Activated naive CD4-positive, alpha-beta T cell treated with anti-CD3 and anti-CD28 coated beads for 36 hours (primary cell): ENCODE measurements around the gene SLITRK3. TPM values are rescaled to one million over a fixed set of nuclear protein-coding genes. Genes with fewer than 3 reads are reported as not detected.

Source experiments
- CTCF ChIA-PET: fragments of 350-600 bp; sonication (Branson Sonifier 250); formaldehyde crosslinking; loops from one replicate; lab custom pipeline; 2021; ENCODE audit warnings: antibody characterized with exemption; lab: Charles Lee
- DNase-seq: peaks from one replicate; pipeline ENCODE4 v3.0.0-alpha.2; 2020
- H3K27ac Mint-ChIP-seq: one replicate; pipeline ENCODE4 v1.8.0; 2021; ENCODE audit warnings: mild to moderate bottlenecking, mixed read lengths
- H3K27me3 Mint-ChIP-seq: one replicate; pipeline ENCODE4 v1.8.0; 2021; ENCODE audit warnings: low read depth, mixed read lengths
- H3K36me3 Mint-ChIP-seq: one replicate; pipeline ENCODE4 v1.8.0; 2021; ENCODE audit warnings: low read depth, mixed read lengths
- H3K4me1 Mint-ChIP-seq: one replicate; pipeline ENCODE4 v1.8.0; 2021; ENCODE audit warnings: low read depth, mixed read lengths
- H3K4me3 Mint-ChIP-seq: one replicate; pipeline ENCODE4 v1.8.0; 2021; ENCODE audit warnings: mild to moderate bottlenecking, moderate library complexity, mixed read lengths
- H3K9me3 Mint-ChIP-seq: one replicate; pipeline ENCODE4 v1.8.0; 2021; ENCODE audit warnings: mixed read lengths
- intact Hi-C: fragments of 100-400 bp; cut with micrococcal nuclease; formaldehyde crosslinking; loops from one replicate; pipeline ENCODE4 v1.15.1; 2023
- total RNA-seq, 2 experiments: library from RNA; stranded (reverse); gene quantifications; one replicate each; pipeline ENCODE4 v1.2.3, GENCODE V29; 2021

The SLITRK3 gene
- total RNA-seq, 2 experiments from 2014 or later: not detected

- Mint-ChIP-seq H3K4me1 (peaks cover 5% of the 10 kb centered on the region), H3K36me3 (no peaks in the 10 kb centered on the region), H3K9me3 (no peaks in the 10 kb centered on the region), H3K27ac (no peak overlapping the region), H3K4me3 (no peak overlapping the region), H3K27me3 (peaks cover 30% of the 10 kb centered on the region)
- intact Hi-C loops: no loop called here
- DNase-seq: no peak
- CTCF ChIA-PET: no interaction called here
Observed at GRCh38 chr3:165201964-165202363, 5.8 kb upstream of the SLITRK3 start.

- no peaks in the 10 kb centered on the region for H3K36me3 Mint-ChIP-seq
- no peak overlapping the region for H3K4me3 Mint-ChIP-seq
- H3K9me3 Mint-ChIP-seq: no peaks in the 10 kb centered on the region
- CTCF ChIA-PET: no interaction called here
- H3K4me1 Mint-ChIP-seq: peaks cover 24% of the 10 kb centered on the region
- intact Hi-C loops: no loop called here
- no peak overlapping the region for H3K27ac Mint-ChIP-seq
- DNase-seq: no peak
- peaks cover 53% of the 10 kb centered on the region for H3K27me3 Mint-ChIP-seq
Observed at GRCh38 chr3:165197481-165197800, 1.3 kb upstream of the SLITRK3 start.

- peak overlapping the region; percentile 4 for H3K4me3 Mint-ChIP-seq
- CTCF ChIA-PET: no interaction called here
- no peak overlapping the region for H3K27ac Mint-ChIP-seq
Observed at GRCh38 chr3:165196577-165197480, 645 bp upstream of the SLITRK3 start.

DNA sequence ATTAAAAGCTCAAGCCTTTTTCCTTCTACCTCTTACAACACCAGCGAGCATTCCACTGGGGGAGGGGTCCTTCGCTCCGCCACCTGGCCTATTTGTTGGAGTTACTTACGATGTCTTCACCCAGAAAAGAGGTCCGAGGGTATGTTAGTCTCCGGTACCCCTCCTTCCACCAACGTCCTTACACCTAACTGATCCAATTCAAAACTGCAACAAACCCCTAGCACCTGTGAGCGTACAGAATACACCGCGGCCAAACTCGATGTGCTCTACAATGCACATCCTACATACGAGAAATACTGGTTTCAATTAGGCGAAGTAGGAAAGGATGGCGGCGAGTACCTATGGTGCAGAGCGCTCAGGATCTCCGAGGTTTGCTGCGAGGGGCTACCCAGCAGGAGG, 944 bp downstream of the SLITRK3 start:
- H3K4me1 Mint-ChIP-seq: peaks cover 24% of the 10 kb centered on the region
- no peaks in the 10 kb centered on the region for H3K36me3 Mint-ChIP-seq
- H3K27ac Mint-ChIP-seq: no peak overlapping the region
- no peaks in the 10 kb centered on the region for H3K9me3 Mint-ChIP-seq
- no peak for DNase-seq
- intact Hi-C loops: no loop called here
- H3K4me3 Mint-ChIP-seq: peak overlapping the region; percentile 18
- peaks cover 67% of the 10 kb centered on the region for H3K27me3 Mint-ChIP-seq
- CTCF ChIA-PET: interaction anchor here (0.6 to 2.4 kb wide), 3 partner anchors 9 to 1004 kb away, joined by 3 to 11 read pairs (median 3); no protein-coding TSS in a partner anchor

More at GRCh38 chr3:165196577-165197480, 645 bp upstream of the SLITRK3 start:
- Mint-ChIP-seq H3K9me3 (no peaks in the 10 kb centered on the region), H3K27me3 (peaks cover 56% of the 10 kb centered on the region), H3K36me3 (no peaks in the 10 kb centered on the region), H3K4me1 (peaks cover 24% of the 10 kb centered on the region)
- DNase-seq: no peak
- intact Hi-C loops: no loop called here

DNA sequence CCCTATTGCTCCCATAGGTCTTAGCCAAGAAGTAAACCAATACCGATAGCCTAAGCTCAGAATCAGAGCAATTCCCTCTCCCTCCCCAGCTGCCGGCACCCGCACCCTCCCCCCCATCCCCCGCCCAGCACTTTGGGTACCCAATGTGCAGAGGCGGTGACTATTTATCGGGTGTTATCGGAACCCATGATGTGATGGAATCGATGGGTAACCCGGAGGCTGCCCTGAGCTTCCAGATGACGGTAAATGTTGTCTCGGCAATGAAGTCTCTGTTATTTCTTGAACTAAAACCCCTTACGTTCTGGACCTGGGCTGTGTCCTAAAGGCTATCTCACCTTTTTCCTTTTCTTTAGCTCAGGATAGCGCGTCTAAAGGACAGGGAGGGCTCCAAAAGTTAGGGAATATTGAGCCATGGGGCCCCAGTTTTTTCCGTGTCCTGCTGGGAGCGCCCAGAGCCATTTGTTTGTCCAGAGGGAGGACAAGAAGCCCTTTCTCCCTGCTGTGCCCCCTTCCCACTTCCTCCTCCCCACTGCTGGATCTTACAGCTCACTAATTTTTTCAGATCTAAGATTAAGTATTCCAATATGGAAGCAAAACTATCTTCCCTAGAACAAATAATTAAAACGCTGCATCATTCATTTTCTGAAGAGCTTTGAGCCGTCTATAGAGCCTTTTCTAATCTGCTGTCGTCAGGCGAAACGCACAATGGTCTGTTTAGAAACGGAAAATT, 1.5 kb downstream of the SLITRK3 start:
- peaks cover 24% of the 10 kb centered on the region for H3K4me1 Mint-ChIP-seq
- intact Hi-C loops: no loop called here
- H3K27me3 Mint-ChIP-seq: peaks cover 67% of the 10 kb centered on the region
- H3K4me3 Mint-ChIP-seq: no peak overlapping the region
- H3K36me3 Mint-ChIP-seq: no peaks in the 10 kb centered on the region
- H3K27ac Mint-ChIP-seq: no peak overlapping the region
- H3K9me3 Mint-ChIP-seq: no peaks in the 10 kb centered on the region
- DNase-seq: no peak
- CTCF ChIA-PET: interaction anchor here (2.4 kb wide), 1 partner anchor 12 kb away, joined by 11 read pairs; no protein-coding TSS in a partner anchor

DNA sequence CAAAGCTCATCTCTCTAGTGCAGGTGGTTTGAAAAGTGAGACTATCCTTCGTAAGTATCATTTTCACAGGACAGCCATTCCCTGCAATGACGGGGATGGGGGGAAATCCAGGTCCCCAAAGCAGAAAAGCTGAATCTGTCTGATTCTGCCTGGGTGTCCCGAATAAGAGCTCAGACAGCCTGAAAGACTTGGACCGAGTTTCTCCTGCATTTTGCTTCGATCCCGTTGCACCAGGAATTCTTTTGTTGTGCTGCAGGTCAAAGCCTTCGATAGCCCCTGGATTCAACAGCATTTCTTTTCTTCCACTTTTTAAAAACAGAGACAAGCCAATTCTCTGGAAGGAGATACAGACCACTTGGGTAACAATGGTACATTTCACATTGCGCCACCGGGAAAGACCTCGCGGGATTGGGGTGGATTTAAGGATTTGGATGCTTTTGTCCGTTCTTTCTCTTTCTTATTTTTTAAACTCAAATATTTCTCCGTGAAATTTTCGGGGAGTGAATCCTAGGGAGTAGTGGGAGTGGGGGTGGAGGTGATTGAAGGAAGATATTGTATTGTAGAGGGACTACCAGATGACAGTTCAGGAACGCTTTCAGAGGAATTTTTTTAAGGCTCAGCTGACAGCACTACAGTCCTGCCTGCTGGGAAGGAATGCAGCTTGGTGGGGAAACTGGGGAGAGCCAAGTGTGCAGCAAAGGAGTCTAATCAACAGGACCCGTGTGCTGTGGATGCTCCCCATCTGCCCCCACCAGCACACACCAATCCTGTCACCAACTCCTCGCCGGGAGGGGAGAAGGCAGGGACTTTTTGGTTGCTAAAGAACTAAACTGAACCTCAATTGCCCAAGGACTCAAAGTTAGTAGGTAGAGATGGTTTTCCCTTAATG, 2.6 kb downstream of the SLITRK3 start:
- Mint-ChIP-seq H3K27ac (no peak overlapping the region), H3K9me3 (no peaks in the 10 kb centered on the region), H3K4me1 (peaks cover 24% of the 10 kb centered on the region), H3K27me3 (peaks cover 66% of the 10 kb centered on the region), H3K4me3 (no peak overlapping the region), H3K36me3 (no peaks in the 10 kb centered on the region)
- no peak for DNase-seq
- intact Hi-C loops: no loop called here
- CTCF ChIA-PET: interaction anchor here (2.4 kb wide), 1 partner anchor 13 kb away, joined by 11 read pairs; no protein-coding TSS in a partner anchor

GRCh38 chr3:165192610-165193192, 3.5 kb downstream of the SLITRK3 start:
- CTCF ChIA-PET: interaction anchor here (0.6 kb wide), 1 partner anchor 17 kb away, joined by 5 read pairs; no protein-coding TSS in a partner anchor
- intact Hi-C loops: no loop called here
- H3K4me1 Mint-ChIP-seq: peaks cover 24% of the 10 kb centered on the region
- no peak overlapping the region for H3K27ac Mint-ChIP-seq
- H3K4me3 Mint-ChIP-seq: no peak overlapping the region
- no peak for DNase-seq
- peaks cover 61% of the 10 kb centered on the region for H3K27me3 Mint-ChIP-seq
- H3K36me3 Mint-ChIP-seq: no peaks in the 10 kb centered on the region
- H3K9me3 Mint-ChIP-seq: no peaks in the 10 kb centered on the region

DNA sequence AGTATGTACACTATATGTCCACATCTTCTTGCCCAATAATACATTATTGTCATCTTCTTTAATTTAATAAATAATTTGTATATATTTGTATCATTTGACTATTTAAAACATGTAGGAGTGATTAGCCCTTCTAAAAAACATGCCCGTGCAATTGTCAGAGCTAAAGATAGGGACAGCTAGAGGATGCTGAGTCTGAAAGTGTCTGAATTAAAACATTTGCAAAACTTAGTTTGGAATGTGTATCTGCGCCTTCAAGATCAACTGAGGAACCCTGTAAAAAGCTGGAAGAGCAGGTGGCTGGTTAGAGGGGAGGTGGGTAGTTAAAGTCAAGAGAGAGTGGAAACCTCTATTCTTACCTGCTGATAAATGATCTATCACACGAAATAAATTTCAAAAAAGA, 4.7 kb downstream of the SLITRK3 start:
- Mint-ChIP-seq H3K4me1 (peaks cover 19% of the 10 kb centered on the region), H3K27me3 (peaks cover 55% of the 10 kb centered on the region), H3K27ac (no peak overlapping the region), H3K9me3 (no peaks in the 10 kb centered on the region), H3K4me3 (no peak overlapping the region), H3K36me3 (no peaks in the 10 kb centered on the region)
- intact Hi-C loops: no loop called here
- CTCF ChIA-PET: no interaction called here
- no peak for DNase-seq

GRCh38 chr3:165188452-165188851, 7.7 kb downstream of the SLITRK3 start:
- Mint-ChIP-seq H3K36me3 (no peaks in the 10 kb centered on the region), H3K27me3 (peaks cover 33% of the 10 kb centered on the region), H3K4me3 (no peak overlapping the region), H3K4me1 (no peaks in the 10 kb centered on the region), H3K27ac (no peak overlapping the region), H3K9me3 (no peaks in the 10 kb centered on the region)
- no peak for DNase-seq
- intact Hi-C loops: loop anchor here (10.0 kb wide), 2 partner anchors 1134 to 1694 kb away; no protein-coding TSS in a partner anchor
- CTCF ChIA-PET: no interaction called here

DNA sequence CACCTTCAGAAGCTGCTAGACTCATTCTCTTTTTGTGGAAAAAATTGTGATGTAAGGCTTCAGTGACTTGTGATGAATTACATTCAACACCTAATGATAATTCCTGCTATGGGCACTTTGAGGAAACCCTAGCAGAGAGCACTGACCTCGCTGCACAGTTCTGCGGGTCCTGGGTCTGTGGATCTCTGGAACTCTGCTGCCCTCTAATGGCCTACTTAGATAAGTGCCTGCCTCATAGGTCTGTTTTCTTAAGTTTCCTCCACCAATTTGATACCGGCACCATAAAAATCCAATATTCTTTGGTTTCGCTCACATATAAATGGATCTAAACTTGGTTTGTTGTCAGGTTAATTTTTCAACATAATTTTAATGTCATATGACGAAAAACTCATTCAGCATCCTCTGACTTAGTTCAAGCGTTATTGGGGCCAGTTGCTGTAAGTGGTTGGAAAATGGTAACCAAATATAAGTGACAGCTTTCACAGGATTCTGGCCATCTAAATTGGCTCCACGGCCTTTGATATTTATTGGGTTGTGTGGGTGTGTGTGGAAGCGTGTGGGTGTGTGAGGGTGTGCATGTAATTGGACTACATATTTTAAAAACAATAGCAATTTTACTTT, 10.4 kb downstream of the SLITRK3 start:
- CTCF ChIA-PET: interaction anchor here (0.6 to 1.2 kb wide), 3 partner anchors 10 to 1528 kb away, joined by 3 to 4 read pairs (median 3); partner anchors contain the start of gene SLITRK3
- intact Hi-C loops: loop anchor here (10.0 kb wide), 2 partner anchors 1131 to 1691 kb away; no protein-coding TSS in a partner anchor
- no peaks in the 10 kb centered on the region for H3K4me1 Mint-ChIP-seq

DNA sequence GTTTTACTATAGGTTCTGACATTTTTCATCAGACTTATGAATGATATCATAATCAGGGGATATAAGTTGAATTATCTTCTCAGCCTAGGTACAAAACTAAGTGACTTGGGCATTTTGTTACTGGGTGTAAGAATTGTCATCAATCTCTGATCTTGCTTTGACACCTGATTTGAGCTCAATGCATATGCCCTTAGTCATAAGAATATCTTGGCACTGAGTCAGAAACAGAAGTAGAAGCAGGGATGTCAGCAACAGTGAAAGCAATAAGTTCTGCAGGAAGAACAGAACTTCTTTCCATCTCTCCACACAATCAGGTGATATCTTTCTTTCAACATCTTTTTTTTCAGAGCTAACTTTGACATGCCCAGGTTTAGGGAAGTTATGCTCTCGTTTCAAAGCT, 14.6 kb downstream of the SLITRK3 start:
- H3K27me3 Mint-ChIP-seq: peaks cover 5% of the 10 kb centered on the region
- H3K4me1 Mint-ChIP-seq: no peaks in the 10 kb centered on the region
- CTCF ChIA-PET: interaction anchor here (0.6 kb wide), 1 partner anchor 1964 kb away, joined by 3 read pairs; no protein-coding TSS in a partner anchor

More for the DNA sequence above, 10.4 kb downstream of the SLITRK3 start:
- Mint-ChIP-seq H3K4me3 (no peak overlapping the region), H3K27ac (no peak overlapping the region), H3K36me3 (no peaks in the 10 kb centered on the region), H3K27me3 (peaks cover 13% of the 10 kb centered on the region), H3K9me3 (peaks cover under 1% of the 10 kb centered on the region)
- DNase-seq: peak; percentile 55

More for the DNA sequence above, 14.6 kb downstream of the SLITRK3 start:
- peaks cover 1% of the 10 kb centered on the region for H3K9me3 Mint-ChIP-seq
- H3K27ac Mint-ChIP-seq: no peak overlapping the region
- intact Hi-C loops: loop anchor here (10.0 kb wide), 2 partner anchors 1127 to 1687 kb away; no protein-coding TSS in a partner anchor
- no peak for DNase-seq
- no peak overlapping the region for H3K4me3 Mint-ChIP-seq
- no peaks in the 10 kb centered on the region for H3K36me3 Mint-ChIP-seq
